Measurements from ENCODE around the gene TRIM7. TPM values are rescaled to one million over a fixed set of nuclear protein-coding genes. Genes with fewer than 3 reads are reported as not detected.

Gene TRIM7
- total and polyA plus RNA-seq, 2 experiments from 2014 or later, result 3.1 to 6.8 TPM

DNA sequence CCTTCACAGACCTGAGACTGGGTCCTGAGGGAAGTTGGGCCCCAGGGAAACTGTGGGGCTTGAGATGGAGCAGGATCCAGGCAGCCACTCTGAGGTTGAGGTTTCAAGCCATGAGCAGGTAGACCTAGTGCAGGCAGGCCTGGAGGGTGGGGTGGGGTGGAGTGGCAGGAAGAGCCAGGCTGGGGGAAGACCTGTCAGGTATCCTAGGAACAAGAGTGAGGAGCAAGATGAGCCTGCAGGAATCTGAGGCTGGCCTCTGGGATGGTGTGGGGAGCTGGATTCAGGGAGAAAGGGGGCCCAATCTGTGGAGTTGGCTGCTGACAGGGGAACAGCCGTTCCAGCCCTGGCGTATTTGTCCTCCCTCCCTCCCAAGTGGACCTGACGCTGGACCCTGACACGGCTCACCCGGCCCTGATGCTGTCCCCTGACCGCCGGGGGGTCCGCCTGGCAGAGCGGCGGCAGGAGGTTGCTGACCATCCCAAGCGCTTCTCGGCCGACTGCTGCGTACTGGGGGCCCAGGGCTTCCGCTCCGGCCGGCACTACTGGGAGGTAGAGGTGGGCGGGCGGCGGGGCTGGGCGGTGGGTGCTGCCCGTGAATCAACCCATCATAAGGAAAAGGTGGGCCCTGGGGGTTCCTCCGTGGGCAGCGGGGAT, 28.9 kb upstream of the TRIM7 start:
- in situ Hi-C loops (cut with MboI), result no loop called here
- Histone ChIP-seq H3K36me3 (ENCODE audit: low read depth) (peaks cover 39% of the 10 kb centered on the region), H3K79me2 (ENCODE audit: insufficient read depth) (peaks cover 28% of the 10 kb centered on the region), H3K27ac (no peak overlapping the region), H3F3A (ENCODE audit: insufficient read depth) (peaks cover 78% of the 10 kb centered on the region), H3K4me1 (ENCODE audit: insufficient read depth) (no peaks in the 10 kb centered on the region), H2AFZ (no peak overlapping the region), H3K27me3 (replicated peaks; ENCODE audit: insufficient read depth) (no peaks in the 10 kb centered on the region), H3K9me2 (ENCODE audit: insufficient read depth) (no peaks in the 10 kb centered on the region), H3K9ac (no peak overlapping the region), H3K9me3 (ENCODE audit: low read depth) (no peaks in the 10 kb centered on the region), H3K4me2 (ENCODE audit: unreplicated experiment) (no peak overlapping the region), H4K20me1 (ENCODE audit: insufficient read depth) (0 out of 2 replicates have a peak, but pooled peaks cover 3% of the 10 kb centered on the region), H3K4me3 (no peak overlapping the region)
- DNase-seq, result no peak
- WGBS, 2 experiments (ENCODE audit: low coverage in 1 of 2, low lambda C conversion rate in 2 of 2, missing lambda C conversion rate in 2 of 2), result 93 to 96% methylated on average over 15 to 23 of the region's 24 CpGs
- TF ChIP-seq EZH2 (IDR thresholded peaks at IDR 0.05; ENCODE audit: insufficient read depth, poor library complexity, severe bottlenecking), result no peak
- TF ChIP-seq EZH2phosphoT487 (IDR thresholded peaks at IDR 0.05; ENCODE audit: insufficient read depth, low read depth), result no peak

DNA sequence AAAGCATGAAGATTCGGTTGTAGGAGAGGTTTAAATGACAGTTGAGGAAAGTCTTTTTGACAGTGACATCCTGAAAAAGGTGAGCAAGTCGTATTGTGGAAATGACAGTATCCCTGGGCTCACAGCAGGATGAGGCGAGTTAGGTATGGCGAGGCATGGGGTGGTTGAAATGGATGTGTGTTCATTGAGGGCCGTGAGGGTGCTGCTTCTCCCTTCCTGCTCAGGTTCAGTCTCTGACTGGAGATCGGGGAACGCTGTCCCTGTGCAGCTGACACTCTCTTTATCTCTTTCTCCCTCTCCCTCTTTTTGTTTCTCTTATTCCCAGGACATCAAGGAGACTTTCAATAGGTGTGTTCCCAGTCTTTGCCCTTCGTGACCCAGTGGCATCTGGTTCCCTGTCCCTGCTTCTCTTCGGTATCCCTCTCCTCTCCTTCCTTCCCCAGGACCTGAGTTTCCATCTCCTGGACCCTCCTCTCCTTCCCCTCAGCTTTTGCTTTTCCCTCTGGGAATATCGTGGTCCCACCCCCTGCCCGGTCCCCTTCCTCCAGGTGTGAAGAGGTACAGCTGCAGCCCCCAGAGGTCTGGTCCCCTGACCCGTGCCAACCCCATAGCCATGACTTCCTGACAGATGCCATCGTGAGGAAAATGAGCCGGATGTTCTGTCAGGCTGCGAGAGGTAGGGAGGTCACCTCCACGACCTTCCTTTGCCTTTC, 28.2 kb upstream of the TRIM7 start:
- Histone ChIP-seq H4K20me1 (ENCODE audit: insufficient read depth) (0 out of 2 replicates have a peak, but pooled peaks cover 3% of the 10 kb centered on the region), H3K9me2 (ENCODE audit: insufficient read depth) (no peaks in the 10 kb centered on the region), H3K4me2 (ENCODE audit: unreplicated experiment) (no peak overlapping the region), H3K27ac (no peak overlapping the region), H3K4me1 (ENCODE audit: insufficient read depth) (no peaks in the 10 kb centered on the region), H3K27me3 (replicated peaks; ENCODE audit: insufficient read depth) (no peaks in the 10 kb centered on the region), H3F3A (ENCODE audit: insufficient read depth) (peaks cover 72% of the 10 kb centered on the region), H3K9ac (no peak overlapping the region), H3K4me3 (no peak overlapping the region), H2AFZ (no peak overlapping the region), H3K36me3 (ENCODE audit: low read depth) (peaks cover 32% of the 10 kb centered on the region), H3K79me2 (ENCODE audit: insufficient read depth) (peaks cover 26% of the 10 kb centered on the region), H3K9me3 (ENCODE audit: low read depth) (no peaks in the 10 kb centered on the region)
- in situ Hi-C loops (cut with MboI), result no loop called here
- no peak for DNase-seq
- 90% methylated on average over 16 of the region's 16 CpGs for WGBS, 2 experiments (ENCODE audit: low coverage in 1 of 2, low lambda C conversion rate in 2 of 2, missing lambda C conversion rate in 2 of 2)
- no peak for TF ChIP-seq EZH2 (IDR thresholded peaks at IDR 0.05; ENCODE audit: insufficient read depth, poor library complexity, severe bottlenecking)
- no peak for TF ChIP-seq EZH2phosphoT487 (IDR thresholded peaks at IDR 0.05; ENCODE audit: insufficient read depth, low read depth)

DNA sequence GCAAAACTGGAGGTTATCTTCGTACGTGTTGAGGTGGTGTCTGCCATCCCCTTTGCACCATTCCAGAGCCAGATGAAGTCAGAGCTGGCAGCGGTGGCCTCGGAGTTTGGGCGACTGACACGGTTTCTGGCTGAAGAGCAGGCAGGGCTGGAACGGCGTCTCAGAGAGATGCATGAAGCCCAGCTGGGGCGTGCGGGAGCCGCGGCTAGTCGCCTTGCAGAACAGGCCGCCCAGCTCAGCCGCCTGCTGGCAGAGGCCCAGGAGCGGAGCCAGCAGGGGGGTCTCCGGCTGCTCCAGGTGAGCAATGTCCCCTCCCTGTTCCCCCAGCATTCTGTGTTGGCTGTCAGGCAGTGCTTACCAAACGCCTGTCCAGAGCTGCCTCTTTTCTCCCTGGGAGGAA, 27.6 kb upstream of the TRIM7 start:
- Histone ChIP-seq H3K9me3 (ENCODE audit: low read depth) (no peaks in the 10 kb centered on the region), H4K20me1 (ENCODE audit: insufficient read depth) (0 out of 2 replicates have a peak, but pooled peaks cover 3% of the 10 kb centered on the region), H3K9ac (no peak overlapping the region), H3K4me1 (ENCODE audit: insufficient read depth) (no peaks in the 10 kb centered on the region), H3K27ac (no peak overlapping the region), H3K4me3 (no peak overlapping the region), H3K4me2 (ENCODE audit: unreplicated experiment) (no peak overlapping the region), H3K36me3 (ENCODE audit: low read depth) (peaks cover 26% of the 10 kb centered on the region), H3F3A (ENCODE audit: insufficient read depth) (peaks cover 66% of the 10 kb centered on the region), H2AFZ (no peak overlapping the region), H3K79me2 (ENCODE audit: insufficient read depth) (peaks cover 26% of the 10 kb centered on the region), H3K27me3 (replicated peaks; ENCODE audit: insufficient read depth) (no peaks in the 10 kb centered on the region), H3K9me2 (ENCODE audit: insufficient read depth) (no peaks in the 10 kb centered on the region)
- WGBS, 2 experiments (ENCODE audit: low coverage in 1 of 2, low lambda C conversion rate in 2 of 2, missing lambda C conversion rate in 2 of 2), result 31 to 34% methylated on average over 18 of the region's 18 CpGs
- in situ Hi-C loops (cut with MboI), result no loop called here
- peak; percentile 41 for DNase-seq
- TF ChIP-seq EZH2 (IDR thresholded peaks at IDR 0.05; ENCODE audit: insufficient read depth, poor library complexity, severe bottlenecking) (no peak), EZH2phosphoT487 (IDR thresholded peaks at IDR 0.05; ENCODE audit: insufficient read depth, low read depth) (no peak)

- TF ChIP-seq EZH2 (IDR thresholded peaks at IDR 0.05; ENCODE audit: insufficient read depth, poor library complexity, severe bottlenecking) (no peak), EZH2phosphoT487 (IDR thresholded peaks at IDR 0.05; ENCODE audit: insufficient read depth, low read depth) (no peak)
- Histone ChIP-seq H3K27ac (no peak overlapping the region), H3F3A (ENCODE audit: insufficient read depth) (peaks cover 54% of the 10 kb centered on the region), H3K27me3 (replicated peaks; ENCODE audit: insufficient read depth) (no peaks in the 10 kb centered on the region), H3K9ac (no peak overlapping the region), H3K79me2 (ENCODE audit: insufficient read depth) (peaks cover 28% of the 10 kb centered on the region), H3K4me3 (no peak overlapping the region), H3K4me2 (ENCODE audit: unreplicated experiment) (no peak overlapping the region), H2AFZ (no peak overlapping the region), H3K4me1 (ENCODE audit: insufficient read depth) (no peaks in the 10 kb centered on the region), H3K36me3 (ENCODE audit: low read depth) (peaks cover 14% of the 10 kb centered on the region), H4K20me1 (ENCODE audit: insufficient read depth) (0 out of 2 replicates have a peak, but pooled peaks cover 3% of the 10 kb centered on the region), H3K9me2 (ENCODE audit: insufficient read depth) (no peaks in the 10 kb centered on the region), H3K9me3 (ENCODE audit: low read depth) (no peaks in the 10 kb centered on the region)
- in situ Hi-C loops (cut with MboI), result no loop called here
- no peak for DNase-seq
- WGBS, 2 experiments (ENCODE audit: low coverage in 1 of 2, low lambda C conversion rate in 2 of 2, missing lambda C conversion rate in 2 of 2), result 81 to 83% methylated on average over 7 of the region's 7 CpGs
These were observed 26.4 kb upstream of the TRIM7 start for GRCh38 chr5:181231432-181231831.
